ENCODE results near the gene ADD1. TPM values are rescaled to one million over a fixed set of nuclear protein-coding genes. Genes with fewer than 3 reads are reported as not detected.
A peak's percentile ranks its signal among the peaks of the same experiment; 100 is the strongest.

ADD1 gene
- total RNA-seq, 1 donor from 2014 or later = 276 TPM

- H3K9me3 Mint-ChIP-seq (ENCODE audit: unreplicated experiment) = peaks cover 6% of the 10 kb centered on the region
- H3K27me3 Mint-ChIP-seq (ENCODE audit: unreplicated experiment) = peaks cover 4% of the 10 kb centered on the region
- no peaks in the 10 kb centered on the region for H3K4me1 Mint-ChIP-seq (ENCODE audit: low read depth, unreplicated experiment)
- DNase-seq = no peak
- no peak overlapping the region for H3K27ac Mint-ChIP-seq (ENCODE audit: unreplicated experiment)
- no peak overlapping the region for H3K4me3 Mint-ChIP-seq (ENCODE audit: unreplicated experiment)
- TF ChIP-seq, protein P1, sequence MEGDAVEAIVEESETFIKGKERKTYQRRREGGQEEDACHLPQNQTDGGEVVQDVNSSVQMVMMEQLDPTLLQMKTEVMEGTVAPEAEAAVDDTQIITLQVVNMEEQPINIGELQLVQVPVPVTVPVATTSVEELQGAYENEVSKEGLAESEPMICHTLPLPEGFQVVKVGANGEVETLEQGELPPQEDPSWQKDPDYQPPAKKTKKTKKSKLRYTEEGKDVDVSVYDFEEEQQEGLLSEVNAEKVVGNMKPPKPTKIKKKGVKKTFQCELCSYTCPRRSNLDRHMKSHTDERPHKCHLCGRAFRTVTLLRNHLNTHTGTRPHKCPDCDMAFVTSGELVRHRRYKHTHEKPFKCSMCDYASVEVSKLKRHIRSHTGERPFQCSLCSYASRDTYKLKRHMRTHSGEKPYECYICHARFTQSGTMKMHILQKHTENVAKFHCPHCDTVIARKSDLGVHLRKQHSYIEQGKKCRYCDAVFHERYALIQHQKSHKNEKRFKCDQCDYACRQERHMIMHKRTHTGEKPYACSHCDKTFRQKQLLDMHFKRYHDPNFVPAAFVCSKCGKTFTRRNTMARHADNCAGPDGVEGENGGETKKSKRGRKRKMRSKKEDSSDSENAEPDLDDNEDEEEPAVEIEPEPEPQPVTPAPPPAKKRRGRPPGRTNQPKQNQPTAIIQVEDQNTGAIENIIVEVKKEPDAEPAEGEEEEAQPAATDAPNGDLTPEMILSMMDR (IDR thresholded peaks at IDR 0.05; ENCODE audit: partially characterized antibody, unreplicated experiment) = no peak
- peaks cover 4% of the 10 kb centered on the region for H3K36me3 Mint-ChIP-seq (ENCODE audit: unreplicated experiment)
Measured at GRCh38 chr4:2837110-2837903, 6.3 kb upstream of the ADD1 start.

DNA sequence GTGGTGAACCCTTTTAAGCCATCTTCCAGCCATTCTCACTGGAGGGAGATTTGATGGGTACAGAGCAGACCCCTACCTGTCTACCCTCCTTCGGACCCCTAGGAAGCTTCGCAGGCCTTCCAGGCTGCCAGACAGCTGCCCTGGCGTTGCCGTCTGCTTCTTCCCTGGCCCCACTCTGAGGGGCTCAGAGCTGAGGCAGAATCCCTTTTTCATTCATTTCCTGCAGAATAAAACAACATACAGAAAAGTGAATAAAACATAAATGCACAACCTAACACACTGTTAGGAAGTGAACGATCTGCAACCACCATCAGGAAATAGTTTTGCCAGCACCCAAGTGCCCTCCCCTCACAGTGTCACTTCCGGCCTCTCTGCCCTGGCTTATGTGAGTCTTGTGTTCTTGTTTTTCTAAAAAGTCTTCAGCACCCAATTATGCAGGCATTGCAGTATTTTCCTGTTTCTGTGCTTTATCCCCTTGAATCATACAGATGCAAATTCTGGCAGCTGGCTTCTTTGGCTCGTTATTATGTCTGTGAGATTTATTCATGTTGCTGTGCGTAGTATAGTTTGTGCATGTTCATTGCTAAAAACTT, 5.6 kb upstream of the ADD1 start:
- H3K4me3 Mint-ChIP-seq (ENCODE audit: unreplicated experiment) = no peak overlapping the region
- DNase-seq = no peak
- H3K27ac Mint-ChIP-seq (ENCODE audit: unreplicated experiment) = no peak overlapping the region
- H3K36me3 Mint-ChIP-seq (ENCODE audit: unreplicated experiment) = peaks cover 4% of the 10 kb centered on the region
- peaks cover 4% of the 10 kb centered on the region for H3K27me3 Mint-ChIP-seq (ENCODE audit: unreplicated experiment)
- H3K9me3 Mint-ChIP-seq (ENCODE audit: unreplicated experiment) = peaks cover 11% of the 10 kb centered on the region
- peaks cover 5% of the 10 kb centered on the region for H3K4me1 Mint-ChIP-seq (ENCODE audit: low read depth, unreplicated experiment)
- TF ChIP-seq, protein P1 (IDR thresholded peaks at IDR 0.05; ENCODE audit: partially characterized antibody, unreplicated experiment) = no peak

DNA sequence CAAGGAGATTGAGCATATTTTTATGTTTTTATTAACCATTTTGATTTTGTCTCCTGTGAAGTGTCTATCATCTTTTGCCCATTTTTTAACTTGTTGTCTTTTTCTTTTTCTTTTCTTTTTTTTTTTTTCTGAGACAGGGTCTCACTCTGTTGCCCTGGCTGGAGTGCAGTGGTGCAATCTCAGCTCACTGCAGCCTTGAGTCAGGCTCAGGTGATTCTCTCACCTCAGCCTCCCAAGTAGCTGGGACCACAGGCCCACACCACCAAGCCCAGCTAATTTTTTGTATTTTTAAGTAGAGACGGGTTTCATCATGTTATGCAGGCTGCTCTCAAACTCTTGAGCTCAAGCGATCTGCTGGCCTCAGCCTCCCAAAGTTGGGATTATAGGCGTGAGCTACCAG, 4.6 kb upstream of the ADD1 start:
- Mint-ChIP-seq H3K27me3 (ENCODE audit: unreplicated experiment) (peaks cover 4% of the 10 kb centered on the region), H3K4me1 (ENCODE audit: low read depth, unreplicated experiment) (peaks cover 5% of the 10 kb centered on the region), H3K36me3 (ENCODE audit: unreplicated experiment) (peaks cover 4% of the 10 kb centered on the region), H3K9me3 (ENCODE audit: unreplicated experiment) (peaks cover 11% of the 10 kb centered on the region), H3K27ac (ENCODE audit: unreplicated experiment) (no peak overlapping the region), H3K4me3 (ENCODE audit: unreplicated experiment) (no peak overlapping the region)
- no peak for DNase-seq
- TF ChIP-seq, protein P1 (IDR thresholded peaks at IDR 0.05; ENCODE audit: partially characterized antibody, unreplicated experiment) = no peak

DNA sequence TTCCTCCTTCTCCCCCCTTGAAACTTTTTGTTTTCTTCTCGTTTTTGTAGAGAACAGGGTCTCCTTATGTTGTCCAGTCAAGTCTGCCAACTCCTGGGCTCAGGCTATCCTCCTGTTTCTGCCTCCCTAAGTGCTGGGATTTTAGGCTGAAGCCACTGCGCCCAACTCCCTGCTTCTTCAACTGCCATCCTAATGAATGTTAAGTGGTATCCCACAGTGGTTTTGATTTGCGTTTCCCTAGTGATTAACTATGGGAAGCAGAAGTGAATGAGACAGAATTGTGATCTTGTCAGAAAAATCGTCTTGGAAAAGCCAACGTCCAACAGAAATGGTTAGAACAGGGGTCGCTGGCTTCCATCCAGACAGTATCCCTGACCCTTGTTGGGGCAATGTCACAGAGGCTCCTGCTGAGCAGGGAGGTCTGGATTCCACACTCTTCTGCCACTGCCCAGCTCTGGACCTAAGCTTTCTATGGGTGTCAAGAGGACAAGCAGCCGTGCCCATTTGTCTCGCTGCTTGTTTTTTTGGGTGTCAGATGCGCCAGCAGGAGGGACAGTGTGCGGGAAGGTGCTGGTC, 869 bp upstream of the ADD1 start:
- H3K4me3 Mint-ChIP-seq (ENCODE audit: unreplicated experiment) = peak overlapping the region; percentile 81
- H3K4me1 Mint-ChIP-seq (ENCODE audit: low read depth, unreplicated experiment) = peaks cover 17% of the 10 kb centered on the region
- H3K27ac Mint-ChIP-seq (ENCODE audit: unreplicated experiment) = peak overlapping the region; percentile 88
- DNase-seq = no peak
- TF ChIP-seq, protein P1 (IDR thresholded peaks at IDR 0.05; ENCODE audit: partially characterized antibody, unreplicated experiment) = no peak
- H3K36me3 Mint-ChIP-seq (ENCODE audit: unreplicated experiment) = peaks cover 4% of the 10 kb centered on the region
- H3K9me3 Mint-ChIP-seq (ENCODE audit: unreplicated experiment) = peaks cover 19% of the 10 kb centered on the region
- H3K27me3 Mint-ChIP-seq (ENCODE audit: unreplicated experiment) = peaks cover 6% of the 10 kb centered on the region
